Skeletal muscle satellite cell (primary cell): Measurements from ENCODE around the gene ZC2HC1C.

Experiments
- H3K27me3 ChIP-seq: 2 replicates; pipeline ENCODE4 v1.7.0; 2013; ENCODE audit warnings: low read length; ENCODE audit not compliant: control insufficient read depth, insufficient read depth
- H3K36me3 ChIP-seq: 2 replicates; pipeline ENCODE4 v1.7.0; 2013; ENCODE audit warnings: mild to moderate bottlenecking, control low read depth, low read length; ENCODE audit not compliant: insufficient read depth
- H3K4me1 ChIP-seq: 2 replicates; pipeline ENCODE4 v1.7.0; 2013; ENCODE audit warnings: low read length; ENCODE audit not compliant: control insufficient read depth, insufficient read depth
- H3K4me2 ChIP-seq: 2 replicates; pipeline ENCODE4 v1.7.0; 2013; ENCODE audit warnings: mild to moderate bottlenecking, low read length
- H3K4me3 ChIP-seq: 2 replicates; pipeline ENCODE4 v1.7.0; 2013; ENCODE audit warnings: low read length
- H3K9ac ChIP-seq: 2 replicates; pipeline ENCODE4 v1.7.0; 2013; ENCODE audit warnings: mild to moderate bottlenecking, low read depth, low read length, moderate library complexity
- H3K9me3 ChIP-seq: replicated peaks from 2 replicates; pipeline ENCODE4 v1.7.0; 2013; ENCODE audit warnings: mild to moderate bottlenecking, control low read depth, low read length

Gene ZC2HC1C

DNA sequence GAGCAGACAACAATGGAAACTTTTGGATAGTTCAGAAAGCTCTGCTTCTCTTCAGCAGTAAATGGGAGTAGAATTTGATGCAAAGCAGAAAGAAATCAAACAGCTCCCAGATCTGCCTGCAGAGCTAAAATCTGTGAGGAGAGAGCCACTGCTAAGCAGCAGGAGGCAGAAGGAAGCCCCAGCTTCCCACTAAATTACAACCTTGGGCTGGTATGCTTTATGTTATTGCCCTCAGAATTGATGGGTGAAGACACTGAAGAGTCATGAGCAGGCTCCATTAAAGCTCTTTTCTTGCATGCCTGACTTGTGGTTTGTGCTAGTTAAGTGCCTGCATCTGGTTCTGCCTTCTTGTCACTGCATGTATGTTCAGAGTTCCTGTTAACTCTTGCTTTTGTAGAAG is 8.4 kb downstream of the ZC2HC1C start:
- Histone ChIP-seq H3K4me3 (no peak overlapping the region), H3K9ac (no peak overlapping the region), H3K27me3 (no peaks in the 10 kb centered on the region), H3K9me3 (no peaks in the 10 kb centered on the region), H3K4me1 (no peaks in the 10 kb centered on the region), H3K4me2 (no peak overlapping the region), H3K36me3 (peaks cover 7% of the 10 kb centered on the region)

DNA sequence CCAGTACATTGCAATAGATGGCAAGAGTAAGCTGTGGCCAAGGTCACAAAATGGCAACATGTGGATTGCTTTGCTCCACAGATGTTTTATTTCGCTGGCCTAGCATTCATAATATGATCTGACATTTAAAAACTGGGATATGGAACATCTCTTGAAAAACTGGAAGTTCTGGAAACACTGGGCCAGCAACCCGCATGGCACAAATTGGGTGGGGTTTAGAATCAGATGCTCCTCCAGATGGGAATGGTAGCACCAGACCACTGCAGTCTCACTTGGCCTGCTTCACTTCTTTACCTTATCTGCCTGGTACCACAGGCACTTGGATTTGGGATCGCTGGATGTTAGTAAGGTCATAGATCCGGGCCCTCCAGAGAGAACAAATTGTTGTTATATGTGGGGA is 10.1 kb downstream of the ZC2HC1C start:
- no peaks in the 10 kb centered on the region for H3K4me1 ChIP-seq
- H3K4me3 ChIP-seq = no peak overlapping the region
- H3K4me2 ChIP-seq = no peak overlapping the region
- no peaks in the 10 kb centered on the region for H3K27me3 ChIP-seq
- H3K9ac ChIP-seq = no peak overlapping the region
- H3K36me3 ChIP-seq = peaks cover 24% of the 10 kb centered on the region
- H3K9me3 ChIP-seq = no peaks in the 10 kb centered on the region

GRCh38 chr14:75081660-75082229 is 12.3 kb downstream of the ZC2HC1C start:
- no peak overlapping the region for H3K4me3 ChIP-seq
- no peaks in the 10 kb centered on the region for H3K9me3 ChIP-seq
- no peaks in the 10 kb centered on the region for H3K4me1 ChIP-seq
- no peak overlapping the region for H3K4me2 ChIP-seq
- peaks cover 43% of the 10 kb centered on the region for H3K36me3 ChIP-seq
- H3K9ac ChIP-seq = no peak overlapping the region
- no peaks in the 10 kb centered on the region for H3K27me3 ChIP-seq

GRCh38 chr14:75083271-75083670 is 13.8 kb downstream of the ZC2HC1C start:
- no peaks in the 10 kb centered on the region for H3K27me3 ChIP-seq
- no peaks in the 10 kb centered on the region for H3K4me1 ChIP-seq
- no peak overlapping the region for H3K4me2 ChIP-seq
- no peak overlapping the region for H3K9ac ChIP-seq
- no peak overlapping the region for H3K4me3 ChIP-seq
- peaks cover 58% of the 10 kb centered on the region for H3K36me3 ChIP-seq
- no peaks in the 10 kb centered on the region for H3K9me3 ChIP-seq

GRCh38 chr14:75084513-75084912 is 15.1 kb downstream of the ZC2HC1C start:
- H3K27me3 ChIP-seq = no peaks in the 10 kb centered on the region
- no peaks in the 10 kb centered on the region for H3K4me1 ChIP-seq
- H3K36me3 ChIP-seq = peaks cover 61% of the 10 kb centered on the region
- no peak overlapping the region for H3K4me2 ChIP-seq
- no peak overlapping the region for H3K4me3 ChIP-seq
- H3K9ac ChIP-seq = no peak overlapping the region
- no peaks in the 10 kb centered on the region for H3K9me3 ChIP-seq

DNA sequence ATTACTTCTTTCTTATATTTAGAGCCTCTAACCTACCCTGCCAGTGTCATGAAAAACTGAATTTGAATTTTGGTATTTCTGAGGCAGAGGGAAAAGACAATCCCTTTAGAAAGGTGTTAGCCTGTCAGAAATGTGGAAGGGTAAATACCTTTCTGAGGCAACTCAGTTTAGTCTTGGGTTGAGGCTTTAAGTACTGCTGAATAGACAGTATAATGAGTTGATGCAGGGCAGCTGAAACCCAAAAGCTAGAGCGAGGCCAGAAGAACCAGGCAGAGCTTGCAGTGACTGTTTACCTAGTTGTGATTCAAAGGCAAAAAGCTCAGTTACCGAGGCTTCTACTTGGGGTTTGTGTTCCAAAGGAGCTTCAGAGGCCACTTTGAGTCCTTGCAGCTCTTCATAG is 18.7 kb downstream of the ZC2HC1C start:
- Histone ChIP-seq H3K9ac (no peak overlapping the region), H3K4me2 (no peak overlapping the region), H3K27me3 (no peaks in the 10 kb centered on the region), H3K9me3 (no peaks in the 10 kb centered on the region), H3K4me1 (no peaks in the 10 kb centered on the region), H3K4me3 (no peak overlapping the region), H3K36me3 (peaks cover 56% of the 10 kb centered on the region)

DNA sequence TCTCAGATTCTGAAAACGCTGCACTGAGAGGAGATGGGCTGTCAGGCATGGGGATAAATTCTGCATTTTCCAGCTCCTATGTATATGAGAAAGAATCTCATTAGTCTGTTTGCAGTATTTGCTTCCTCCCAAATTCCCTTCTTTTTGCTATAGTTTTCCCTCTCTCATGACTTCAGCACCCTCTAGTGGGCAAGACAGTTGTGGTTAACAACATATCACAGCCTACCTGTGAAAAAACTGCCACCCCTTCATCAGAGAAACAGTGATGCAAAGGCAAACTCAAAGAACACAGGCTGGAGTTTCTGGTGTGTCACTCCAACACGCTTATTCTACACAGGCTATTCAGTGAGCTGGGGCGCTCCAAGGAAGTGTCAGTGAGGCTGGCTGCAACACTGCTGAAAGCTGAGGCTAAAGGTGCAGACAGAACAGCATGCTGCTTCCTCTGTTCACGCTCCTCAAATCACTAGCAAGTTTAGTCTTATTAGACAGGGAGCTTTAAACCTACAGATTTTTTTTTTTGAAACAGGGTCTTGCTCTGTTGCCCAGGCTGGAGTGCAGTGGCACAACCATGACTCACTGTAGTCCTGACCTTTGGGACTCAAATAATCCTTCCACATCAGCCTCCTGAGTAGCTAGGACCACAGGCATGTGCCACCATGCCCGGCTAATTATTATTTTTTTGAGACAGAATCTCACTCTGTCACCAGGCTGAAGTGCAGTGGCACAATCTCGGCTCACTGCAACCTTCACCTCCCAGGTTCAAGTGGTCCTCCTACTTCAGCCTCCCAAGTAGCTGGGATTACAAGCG is 19.3 kb downstream of the ZC2HC1C start:
- Histone ChIP-seq H3K4me3 (no peak overlapping the region), H3K4me2 (no peak overlapping the region), H3K36me3 (peaks cover 52% of the 10 kb centered on the region)

GRCh38 chr14:75090353-75090752 is 20.9 kb downstream of the ZC2HC1C start:
- H3K4me3 ChIP-seq = no peak overlapping the region

More for the DNA sequence above, 19.3 kb downstream of the ZC2HC1C start:
- Histone ChIP-seq H3K9me3 (no peaks in the 10 kb centered on the region), H3K9ac (no peak overlapping the region), H3K4me1 (no peaks in the 10 kb centered on the region), H3K27me3 (no peaks in the 10 kb centered on the region)

DNA sequence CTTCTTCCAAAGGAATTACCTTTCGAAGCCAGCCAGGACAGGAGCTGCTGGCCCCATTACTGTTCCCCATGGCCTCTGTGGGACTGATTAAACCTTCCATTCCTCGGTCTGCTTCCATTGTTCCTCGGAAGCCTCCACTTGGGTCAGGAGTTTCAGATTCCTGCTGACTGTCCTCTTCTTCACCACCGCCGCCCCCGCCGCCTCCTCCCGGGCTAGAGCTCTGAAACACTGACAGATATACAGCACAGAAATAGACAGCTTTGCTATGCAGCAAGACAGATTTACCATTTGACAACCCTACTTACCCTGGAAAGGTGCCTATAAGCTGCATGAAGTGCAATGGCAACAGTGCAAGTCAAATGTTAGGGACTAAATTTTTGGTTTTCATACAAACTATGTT is 21.8 kb downstream of the ZC2HC1C start:
- Histone ChIP-seq H3K4me2 (no peak overlapping the region), H3K9me3 (no peaks in the 10 kb centered on the region), H3K9ac (no peak overlapping the region), H3K36me3 (peaks cover 49% of the 10 kb centered on the region), H3K4me3 (no peak overlapping the region), H3K4me1 (no peaks in the 10 kb centered on the region), H3K27me3 (no peaks in the 10 kb centered on the region)

More at GRCh38 chr14:75090353-75090752, 20.9 kb downstream of the ZC2HC1C start:
- Histone ChIP-seq H3K4me1 (no peaks in the 10 kb centered on the region), H3K9me3 (no peaks in the 10 kb centered on the region), H3K27me3 (no peaks in the 10 kb centered on the region), H3K36me3 (peaks cover 51% of the 10 kb centered on the region), H3K4me2 (no peak overlapping the region), H3K9ac (no peak overlapping the region)

DNA sequence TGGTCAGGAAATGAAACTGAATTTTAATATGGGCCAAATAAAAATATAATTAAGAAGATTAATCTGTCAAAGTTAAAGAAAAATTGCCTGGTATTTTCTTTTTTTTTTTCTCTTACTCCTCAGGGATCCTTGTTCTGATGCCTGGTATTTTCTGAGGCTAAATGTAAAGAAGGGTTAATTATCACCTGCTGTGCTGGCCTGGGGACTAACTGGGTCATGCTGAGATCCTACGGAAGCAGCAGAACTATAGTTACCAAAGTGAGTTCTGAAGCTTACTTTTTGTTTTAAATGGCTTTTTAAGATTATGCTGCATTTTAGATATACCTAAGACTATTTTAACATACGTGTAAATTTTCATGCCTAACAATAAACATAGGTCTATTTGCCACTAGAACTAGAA is 23.3 kb downstream of the ZC2HC1C start:
- Histone ChIP-seq H3K9ac (no peak overlapping the region), H3K9me3 (no peaks in the 10 kb centered on the region), H3K4me2 (no peak overlapping the region), H3K27me3 (no peaks in the 10 kb centered on the region), H3K36me3 (peaks cover 46% of the 10 kb centered on the region), H3K4me3 (no peak overlapping the region), H3K4me1 (no peaks in the 10 kb centered on the region)

DNA sequence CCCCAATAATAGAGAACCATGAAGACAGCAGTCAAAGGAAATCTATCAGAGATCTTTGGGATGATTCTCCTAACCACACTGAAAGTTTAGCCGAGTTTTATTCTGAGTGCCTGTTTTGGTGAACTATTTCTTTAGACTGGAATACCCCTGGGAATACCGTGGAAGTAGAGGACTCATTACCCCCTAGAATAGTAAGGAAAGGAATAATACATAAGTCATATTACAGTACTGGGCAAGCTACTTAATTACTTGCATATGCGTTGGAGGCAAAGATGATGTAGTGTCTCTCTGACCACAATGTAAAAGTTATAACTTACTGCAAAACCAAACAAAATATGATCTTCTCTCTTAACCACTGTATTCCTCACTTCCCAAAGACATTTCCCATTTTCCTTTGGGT is 25.5 kb downstream of the ZC2HC1C start:
- Histone ChIP-seq H3K9me3 (no peaks in the 10 kb centered on the region), H3K9ac (no peak overlapping the region), H3K4me2 (no peak overlapping the region), H3K4me3 (no peak overlapping the region), H3K36me3 (peaks cover 49% of the 10 kb centered on the region), H3K27me3 (no peaks in the 10 kb centered on the region), H3K4me1 (no peaks in the 10 kb centered on the region)

DNA sequence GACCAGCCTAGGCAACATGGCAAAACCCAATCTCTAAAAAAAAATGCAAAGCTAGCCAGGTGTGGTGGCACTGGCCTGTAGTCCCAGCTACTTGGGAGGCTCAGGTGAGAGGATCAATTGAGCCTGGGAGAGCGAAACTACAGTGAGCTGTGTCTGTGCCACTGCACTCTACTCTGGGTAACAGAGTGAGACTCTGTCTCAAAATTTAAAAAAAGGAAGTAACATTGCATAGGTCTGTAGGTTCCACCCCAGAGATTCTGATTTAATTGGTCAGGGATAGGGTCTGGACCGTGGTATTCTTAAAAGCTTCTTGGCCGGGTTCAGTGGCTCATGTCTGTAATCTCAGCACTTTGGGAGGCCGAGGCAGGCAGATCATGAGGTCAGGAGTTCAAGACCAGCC is 26.2 kb downstream of the ZC2HC1C start:
- H3K36me3 ChIP-seq = peaks cover 54% of the 10 kb centered on the region
- H3K27me3 ChIP-seq = no peaks in the 10 kb centered on the region

More for the DNA sequence above, 26.2 kb downstream of the ZC2HC1C start:
- Histone ChIP-seq H3K9me3 (no peaks in the 10 kb centered on the region), H3K4me1 (no peaks in the 10 kb centered on the region), H3K4me3 (no peak overlapping the region), H3K4me2 (no peak overlapping the region), H3K9ac (no peak overlapping the region)
